ENCODE measurements around the gene C1D. TPM values are rescaled to one million over a fixed set of nuclear protein-coding genes. Genes with fewer than 3 reads are reported as not detected.

The C1D gene
- total and polyA plus RNA-seq, 2 donors (not counting 3 experiments of a cell fraction or from before 2014, with no cell fraction given) = 11.4 to 14.0 TPM

- intact Hi-C loops (cut with micrococcal nuclease) = loop anchor here (10.0 kb wide), 1 partner anchor 385 kb away; no protein-coding TSS in a partner anchor
- Histone ChIP-seq H2AFZ (ENCODE audit: low read depth, low read length) (no peak overlapping the region), H3K4me2 (ENCODE audit: insufficient read depth, low read length) (no peak overlapping the region), H3K4me1 (ENCODE audit: control insufficient read depth, extremely low read depth, insufficient read depth, low read length) (no peaks in the 10 kb centered on the region), H3K36me3 (ENCODE audit: control insufficient read depth in 2 of 2, extremely low read depth in 1 of 2, insufficient read depth in 2 of 2, low read length in 2 of 2) (no peaks in the 10 kb centered on the region), H3K79me2 (ENCODE audit: control insufficient read depth, insufficient read depth, low read length) (no peaks in the 10 kb centered on the region), H3K9ac (replicated peaks; ENCODE audit: extremely low read depth, insufficient read depth, low read length) (no peak overlapping the region), H3K27me3 (ENCODE audit: control insufficient read depth in 2 of 2, insufficient read depth in 2 of 2, low read length in 2 of 2) (no peaks in the 10 kb centered on the region), H3K9me3 (replicated peaks; ENCODE audit: control insufficient read depth, insufficient read depth, low read length) (no peaks in the 10 kb centered on the region), H3K27ac (ENCODE audit: insufficient read depth, low read depth, low read length) (no peak overlapping the region), H3K9me1 (replicated peaks; ENCODE audit: control insufficient read depth, extremely low read depth, insufficient read depth, low read length) (no peaks in the 10 kb centered on the region), H4K20me1 (replicated peaks; ENCODE audit: control insufficient read depth, extremely low read depth, insufficient read depth, low read length) (no peaks in the 10 kb centered on the region), H3K4me3 (replicated peaks in 1 of 3; ENCODE audit: insufficient read depth in 1 of 3, low read depth in 1 of 3, low read length in 3 of 3) (no peak overlapping the region)
- FAIRE-seq = no peak
- no TSS peak for BruUV-seq (replicated peaks)
- ChIA-PET POLR2A (no interaction called here), CTCF (interaction anchor here (2.7 kb wide), 1 partner anchor 193 kb away, joined by 11 read pairs; no protein-coding TSS in a partner anchor)
- no peak for TF ChIP-seq POLR2A (IDR thresholded peaks at IDR 0.05; ENCODE audit: low read depth, low read length)
- no peak for TF ChIP-seq MAX (IDR thresholded peaks at IDR 0.05; ENCODE audit: insufficient read depth, insufficient read length)
- no peak for TF ChIP-seq JUN (IDR thresholded peaks at IDR 0.05; ENCODE audit: borderline replicate concordance, insufficient read depth, insufficient read length, low read depth)
- TF ChIP-seq EZH2 (IDR thresholded peaks at IDR 0.05; ENCODE audit: borderline replicate concordance, low read depth, low read length, severe bottlenecking) = no peak
- no peak for TF ChIP-seq CTCF (IDR thresholded peaks at IDR 0.05; ENCODE audit: extremely low read depth in 1 of 2, insufficient read depth in 1 of 2, low read depth in 1 of 2, low read length in 2 of 2)
- TF ChIP-seq FOS (IDR thresholded peaks at IDR 0.05; ENCODE audit: borderline replicate concordance, insufficient read depth, low read length) = no peak
- no peak for TF ChIP-seq MYC (IDR thresholded peaks at IDR 0.05; ENCODE audit: low read depth, low read length)
- TF ChIP-seq POLR2AphosphoS5 (IDR thresholded peaks at IDR 0.05; ENCODE audit: insufficient read depth, low read depth, low read length) = no peak
- no peak for TF ChIP-seq GATA2 (IDR thresholded peaks at IDR 0.05; ENCODE audit: insufficient read depth, insufficient read length, low read depth, low read length)
- DNase-seq (ENCODE audit: low read depth, low spot score) = no peak
- dilution Hi-C loops (cut with MboI; ENCODE audit: extremely low pct_ligation_motif_present, low sequenced_read_pairs) = no loop called here
Measured at GRCh38 chr2:68039317-68039716, 23.5 kb downstream of the C1D start.
